GM19099 (cell line): Measurements from ENCODE around the gene B3GNT2.

ENCODE experiments used
- POLR2A ChIP-seq: IDR thresholded peaks from 3 replicates; pipeline ENCODE4 v1.6.1; 2011; ENCODE audit warnings: low read depth; ENCODE audit not compliant: insufficient read length; ENCODE audit errors: extremely low read depth

B3GNT2 gene

DNA sequence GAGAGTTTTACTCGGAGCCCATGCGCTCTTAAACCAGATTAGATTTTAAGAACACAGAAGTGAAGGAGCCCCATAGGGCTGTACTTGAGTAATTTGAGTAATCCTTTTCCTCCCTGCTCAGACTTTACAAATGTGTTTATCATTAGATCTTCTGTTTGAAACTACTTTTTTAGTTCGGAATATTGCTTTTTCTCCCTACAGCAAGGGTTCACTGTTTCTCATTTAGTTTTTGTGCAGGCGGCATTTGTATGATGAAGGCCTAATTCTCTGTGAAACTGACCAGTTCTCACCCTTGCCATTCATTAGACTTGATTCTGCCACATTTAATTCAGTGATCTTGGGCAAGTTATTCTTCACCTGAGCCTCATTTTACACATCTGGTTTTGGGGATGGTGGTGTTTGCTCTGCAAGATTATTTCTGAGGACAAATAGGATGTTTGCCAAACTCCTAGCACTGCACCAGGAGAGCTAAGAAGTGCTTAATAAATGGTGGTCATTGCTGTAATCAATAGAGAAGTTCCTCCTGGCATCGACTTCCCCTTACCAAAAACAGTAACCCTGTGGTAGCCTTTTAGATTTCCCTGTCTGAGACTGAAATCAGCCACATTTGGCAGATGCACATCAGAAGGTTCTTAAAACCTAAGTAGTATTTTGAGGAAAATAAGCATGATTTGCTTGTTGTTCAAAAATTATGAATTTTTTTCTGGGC lies 2.2 kb downstream of the B3GNT2 start:
- no peak for TF ChIP-seq POLR2A

DNA sequence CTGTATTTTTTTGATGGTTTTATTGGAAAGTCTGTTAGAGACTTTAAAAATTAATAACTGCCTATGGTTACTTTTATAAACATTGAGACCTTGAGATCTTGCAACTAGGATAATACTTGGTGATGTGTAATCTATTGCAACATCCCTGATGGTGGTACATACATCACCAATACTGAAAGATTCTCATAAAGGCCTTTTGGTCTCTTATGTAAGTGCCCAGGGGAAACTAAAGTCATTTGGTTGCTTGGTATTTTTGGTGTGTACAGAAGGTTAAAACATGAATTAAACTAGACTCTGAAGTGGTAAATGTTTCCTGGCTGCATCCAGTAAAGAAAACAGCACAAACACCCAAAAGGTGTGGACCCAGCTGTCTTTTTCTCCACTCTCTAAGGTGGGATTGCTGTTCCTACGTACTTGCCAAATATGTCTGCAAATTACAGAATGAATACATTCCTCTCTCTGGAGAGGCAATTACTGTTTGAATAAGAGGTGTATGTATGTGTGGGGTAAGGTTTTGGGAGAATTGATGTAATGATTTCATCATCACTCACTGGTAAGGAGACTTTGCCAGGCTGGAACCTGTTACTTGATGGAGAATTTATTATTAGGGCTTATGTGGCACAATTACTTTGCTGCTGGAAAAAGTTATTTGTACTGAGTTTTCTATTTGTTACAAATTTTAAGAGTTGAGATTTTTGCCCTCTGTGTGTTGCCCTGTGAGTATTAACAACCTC lies 3.6 kb downstream of the B3GNT2 start:
- TF ChIP-seq POLR2A, result no peak

DNA sequence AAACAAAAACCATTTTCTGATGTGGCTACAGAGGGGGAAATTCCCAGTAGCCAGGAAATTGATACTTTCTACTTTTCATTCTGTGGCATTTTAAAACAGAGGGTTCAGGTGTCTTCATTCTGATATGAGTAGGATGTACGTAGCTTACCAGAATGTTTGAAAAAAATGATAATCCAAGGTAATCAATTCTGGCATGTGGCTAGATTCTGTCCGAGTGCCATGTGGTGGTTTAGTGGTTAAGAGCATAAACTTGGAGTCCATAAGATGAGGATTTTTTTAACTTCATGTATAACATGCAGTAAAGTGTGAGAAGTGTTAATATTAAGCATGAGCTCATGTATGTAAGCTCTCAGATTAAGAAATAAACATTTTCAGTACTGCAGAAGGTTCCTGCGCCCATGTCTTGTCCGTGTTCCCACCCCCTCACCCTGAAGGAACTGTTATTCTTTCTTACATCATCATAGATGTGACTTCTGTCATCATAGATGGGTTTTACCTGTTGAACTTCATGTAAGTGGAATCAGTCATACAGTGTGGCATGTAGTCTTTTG lies 4.5 kb downstream of the B3GNT2 start:
- TF ChIP-seq POLR2A, result no peak

DNA sequence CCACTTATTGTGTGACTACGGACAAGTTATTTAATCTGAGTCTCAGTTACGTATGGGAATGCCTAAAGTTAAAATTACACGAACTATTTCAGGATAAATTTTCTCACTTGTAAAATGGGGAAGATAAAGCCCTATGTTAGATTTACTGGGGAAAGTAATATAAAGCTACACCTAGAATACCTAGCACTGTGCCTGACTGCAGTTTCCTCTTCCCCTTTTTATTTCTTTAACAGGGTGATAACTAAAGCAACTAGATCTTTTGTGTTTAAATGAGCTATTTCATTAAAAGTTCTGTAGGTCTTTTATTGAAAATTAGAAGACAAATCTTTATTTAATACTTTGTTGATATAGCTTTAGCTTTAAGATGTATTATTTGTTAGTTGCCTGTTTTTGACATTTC lies 5.0 kb downstream of the B3GNT2 start:
- no peak for TF ChIP-seq POLR2A

DNA sequence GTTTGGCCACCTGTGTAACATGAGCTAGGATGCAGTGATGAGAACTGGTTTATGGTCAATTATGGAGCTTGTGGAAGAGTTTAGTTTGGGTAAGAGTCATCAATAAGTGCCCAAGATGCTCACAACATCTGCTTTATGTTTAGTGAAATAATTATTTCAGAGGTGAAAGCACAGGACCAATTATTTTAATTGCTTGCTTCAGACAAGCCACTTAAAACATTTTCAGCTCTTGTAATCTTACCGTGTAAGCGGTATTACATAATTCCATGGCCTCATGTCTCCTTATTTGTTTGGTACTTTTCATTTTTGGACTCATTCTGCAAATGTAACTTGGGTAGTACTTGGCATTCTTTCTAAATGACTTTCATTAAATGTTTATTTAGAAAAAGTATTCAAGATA lies 5.4 kb downstream of the B3GNT2 start:
- TF ChIP-seq POLR2A, result no peak

DNA sequence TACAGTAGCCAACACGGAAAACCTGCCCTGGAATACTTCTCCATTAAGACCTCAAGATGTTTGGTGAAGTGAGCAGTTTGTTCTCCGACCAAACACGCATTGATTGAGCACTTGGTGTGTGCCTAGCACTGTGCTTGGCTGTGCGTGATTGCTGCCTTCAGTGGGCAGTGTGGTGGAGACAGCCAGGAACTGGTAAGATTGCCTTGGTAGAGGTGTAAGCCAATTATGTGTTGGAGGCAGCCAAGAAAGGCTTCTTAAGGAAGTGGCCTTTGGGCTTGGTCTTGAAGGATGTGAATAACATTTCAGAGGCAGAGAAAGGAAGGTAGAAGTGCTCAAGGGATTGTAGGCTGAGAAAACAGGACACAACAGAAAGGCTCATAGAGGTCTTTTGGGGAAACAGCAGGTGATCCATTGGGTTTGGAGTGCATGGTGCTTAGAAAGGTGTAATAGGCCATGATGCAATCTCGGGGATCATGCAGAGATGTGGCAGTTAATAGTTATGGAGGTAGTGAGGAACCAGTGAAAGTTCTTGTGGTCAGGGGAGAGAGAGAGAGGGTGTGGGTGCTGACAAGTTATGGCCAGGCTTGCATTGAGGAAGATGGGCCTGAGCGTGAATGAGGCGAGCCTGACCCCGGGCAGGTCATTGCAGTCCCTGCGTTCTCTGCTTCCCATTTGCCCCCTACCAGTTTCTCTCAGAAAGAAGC lies 6.3 kb downstream of the B3GNT2 start:
- TF ChIP-seq POLR2A, result no peak

DNA sequence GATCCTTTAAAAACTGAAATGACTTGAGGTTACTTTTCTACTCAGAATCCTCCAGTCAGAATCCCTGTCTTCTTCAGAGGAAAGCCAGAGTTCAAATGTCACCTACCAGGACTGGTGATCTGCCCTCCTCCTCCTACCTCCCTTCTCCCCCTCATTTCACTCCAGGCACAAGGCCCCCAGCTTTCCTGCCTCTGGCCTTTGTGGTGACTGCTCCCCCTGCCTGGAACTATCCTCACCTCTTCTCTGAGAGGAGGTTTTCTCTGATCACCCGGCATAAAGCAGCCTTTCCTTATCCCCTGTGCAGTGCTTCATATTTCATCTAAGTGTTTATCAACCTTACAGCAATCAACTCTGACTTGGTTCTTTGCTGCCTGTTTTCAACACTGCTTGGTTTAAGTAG lies 6.8 kb downstream of the B3GNT2 start:
- TF ChIP-seq POLR2A, result no peak

DNA sequence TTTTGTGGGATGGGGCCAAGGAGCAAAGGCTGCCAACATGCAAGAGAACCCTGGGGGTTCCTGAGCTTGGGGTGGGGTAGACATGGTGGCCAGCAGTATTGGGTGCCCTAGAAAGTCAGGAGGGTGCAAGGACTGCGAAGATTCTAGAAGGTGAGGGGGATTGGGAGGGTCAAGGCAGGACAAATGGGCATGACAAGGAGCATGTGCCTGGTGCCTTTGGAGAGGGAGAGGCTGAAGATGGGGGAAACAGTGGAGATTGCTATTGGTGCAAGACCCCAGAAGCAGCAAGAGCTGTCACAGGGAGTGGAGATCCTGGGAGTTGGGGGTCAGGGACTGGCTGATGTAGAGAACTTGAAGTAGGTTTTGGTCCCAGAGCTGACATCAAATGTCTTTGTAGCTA lies 7.5 kb downstream of the B3GNT2 start:
- no peak for TF ChIP-seq POLR2A

DNA sequence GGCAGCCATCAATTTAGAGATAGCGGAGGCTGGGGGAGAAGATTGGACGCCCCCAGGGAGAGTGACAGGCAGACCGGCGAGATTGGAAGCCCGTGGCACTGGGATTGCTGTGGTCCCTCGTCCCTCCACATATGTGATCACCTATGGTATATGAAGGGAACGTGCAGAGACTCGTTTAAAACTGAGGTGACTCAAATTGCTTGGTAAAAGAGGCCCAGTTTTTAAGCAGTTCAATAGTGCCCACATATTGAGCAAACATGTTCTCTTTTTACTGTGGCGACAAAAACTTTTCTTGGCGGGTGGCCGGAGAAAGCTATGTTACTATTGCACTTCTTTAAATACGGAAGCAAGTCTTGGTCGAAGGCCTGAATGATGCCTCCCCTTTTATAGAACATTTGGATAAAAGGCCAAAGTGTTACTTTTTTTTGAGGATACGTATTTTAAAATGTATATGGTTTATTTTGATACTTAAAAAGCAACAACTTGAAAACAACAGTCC lies 9.1 kb downstream of the B3GNT2 start:
- TF ChIP-seq POLR2A, result no peak

DNA sequence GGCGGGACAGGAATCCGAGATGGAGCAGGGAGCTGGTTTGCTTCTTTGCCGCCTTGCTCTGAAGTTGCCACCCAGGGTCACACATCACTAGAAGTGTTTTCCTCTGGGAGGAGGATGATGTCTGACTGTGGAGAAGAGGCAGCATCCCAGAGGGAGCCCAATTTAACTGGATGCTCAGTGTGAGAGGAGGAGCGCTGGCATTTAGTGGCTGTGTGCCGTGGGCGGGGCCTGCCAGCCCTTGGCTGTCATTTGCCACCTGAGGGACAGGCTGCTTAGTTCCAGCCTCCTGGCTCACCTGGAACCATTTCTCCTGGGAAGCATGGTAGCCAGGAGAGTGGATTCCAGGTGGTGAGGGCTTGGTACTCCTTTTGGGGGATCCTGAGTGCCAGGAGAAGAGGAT lies 9.6 kb downstream of the B3GNT2 start:
- TF ChIP-seq POLR2A, result no peak

DNA sequence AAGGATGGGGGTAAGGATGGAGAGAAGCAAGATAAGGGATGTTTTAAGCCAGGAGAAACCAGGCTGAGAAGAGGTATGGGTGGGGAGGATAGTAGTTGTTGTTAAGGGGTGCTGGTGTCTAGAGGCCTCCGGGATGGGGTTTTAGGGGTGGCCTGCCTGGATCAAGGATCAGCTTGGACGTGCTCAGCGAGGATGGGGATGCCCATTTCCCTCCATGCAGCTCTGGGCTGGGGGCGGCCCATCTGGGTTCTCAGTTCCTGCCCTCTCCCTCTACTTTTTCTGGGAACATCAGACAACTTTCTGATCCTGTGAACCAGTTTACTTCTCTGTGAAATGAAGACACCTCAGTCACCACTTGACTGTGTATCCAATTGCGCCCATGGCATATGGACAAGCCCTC lies 10.1 kb downstream of the B3GNT2 start:
- no peak for TF ChIP-seq POLR2A

DNA sequence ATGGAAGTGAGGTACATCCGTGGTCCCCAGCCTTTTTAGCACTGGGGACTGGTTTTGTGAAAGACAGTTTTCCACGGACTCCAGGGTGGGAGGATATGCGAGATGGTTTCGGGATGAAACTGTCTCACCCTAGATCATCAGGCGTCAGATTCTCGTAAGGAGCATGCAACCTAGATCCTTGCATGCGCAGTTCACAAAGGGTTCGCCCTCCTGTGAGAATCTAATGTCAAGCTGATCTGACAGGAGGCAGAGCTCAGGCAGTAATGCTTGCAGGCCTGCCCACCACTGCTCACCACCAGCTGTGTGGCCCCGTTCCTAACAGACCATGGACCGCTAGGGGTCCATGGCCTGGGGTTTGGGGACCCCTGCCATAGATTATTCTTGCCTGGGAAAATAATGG lies 11.6 kb downstream of the B3GNT2 start:
- TF ChIP-seq POLR2A, result no peak

DNA sequence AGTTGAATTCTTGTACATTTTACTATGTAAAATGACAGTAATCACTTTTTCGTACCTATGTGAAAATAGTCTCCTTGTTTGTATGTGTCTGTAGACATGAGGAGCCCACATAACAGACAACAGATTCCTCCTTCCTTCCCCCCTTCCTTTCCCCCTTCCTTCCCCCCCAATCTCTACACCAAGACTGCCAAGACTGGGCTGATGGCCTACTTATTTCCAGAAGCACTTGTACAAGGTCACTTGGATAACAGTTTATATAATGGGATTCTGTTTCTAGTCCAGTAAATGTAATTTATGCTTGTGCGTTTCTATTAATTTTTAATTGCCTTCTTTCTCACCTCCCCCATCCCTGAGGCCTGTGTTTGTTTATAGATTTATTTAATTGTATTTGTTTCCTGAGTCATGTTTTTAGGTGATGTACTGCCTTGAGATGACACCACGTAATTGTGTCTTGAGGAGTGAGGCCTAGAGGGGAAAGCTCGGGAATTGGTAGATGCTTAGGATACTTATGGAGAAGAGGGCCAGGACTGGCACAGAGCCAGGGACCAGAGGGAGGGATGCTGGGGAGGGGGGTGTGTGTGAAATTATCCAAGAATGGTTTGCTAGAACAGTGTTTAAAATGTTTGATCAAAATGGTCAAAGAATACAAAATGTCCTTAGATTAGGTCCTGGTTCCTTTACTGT lies 12.3 kb downstream of the B3GNT2 start:
- TF ChIP-seq POLR2A, result no peak

DNA sequence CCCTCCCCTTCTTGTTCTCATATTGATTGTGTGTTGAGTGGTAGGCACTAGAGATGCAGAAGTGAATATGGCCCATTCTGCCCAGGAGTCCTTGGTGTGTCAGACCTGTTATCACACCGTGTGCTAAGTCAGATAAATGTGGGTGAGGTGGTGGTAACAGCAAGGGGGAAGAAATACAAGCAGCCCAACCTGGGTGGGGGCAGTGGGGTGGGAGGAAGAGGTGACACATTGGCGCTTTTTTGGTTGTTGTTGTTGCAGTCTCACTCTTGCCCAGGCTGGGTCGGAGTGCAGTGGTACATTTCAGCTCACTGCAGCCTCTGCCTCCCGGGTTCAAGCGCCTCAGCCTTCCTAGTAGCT lies 12.8 kb downstream of the B3GNT2 start:
- TF ChIP-seq POLR2A, result no peak

DNA sequence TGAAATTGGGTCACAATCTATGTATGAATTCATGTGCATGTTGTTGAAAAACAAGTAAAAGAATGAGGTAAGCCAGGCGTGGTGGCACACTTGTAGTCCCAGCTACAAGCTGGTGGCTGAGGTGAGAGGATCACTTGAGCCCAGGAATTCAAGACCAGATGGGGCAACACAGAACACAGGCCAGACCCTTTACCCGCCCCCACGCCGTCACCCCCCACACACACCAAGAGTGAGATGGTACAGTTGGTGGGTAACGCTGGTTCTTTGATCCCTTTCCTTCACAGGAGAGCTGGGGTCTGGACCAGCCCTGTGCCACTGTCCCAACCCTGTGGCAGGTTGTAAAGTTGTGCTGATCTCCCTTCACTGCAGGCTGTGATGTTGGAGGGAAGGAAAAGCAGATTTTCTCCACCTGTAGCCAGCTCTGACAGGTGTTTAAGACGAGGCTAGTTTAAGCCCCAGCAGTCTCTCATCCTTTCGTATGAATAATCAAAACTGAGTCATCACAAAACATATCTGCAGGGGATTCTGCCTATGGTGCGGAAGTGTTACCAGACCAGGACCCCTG lies 13.6 kb downstream of the B3GNT2 start:
- TF ChIP-seq POLR2A, result no peak
